ENCODE measurements around the gene ST6GALNAC2.
A peak's percentile ranks its signal among the peaks of the same experiment; 100 is the strongest.

Gene ST6GALNAC2

DNA sequence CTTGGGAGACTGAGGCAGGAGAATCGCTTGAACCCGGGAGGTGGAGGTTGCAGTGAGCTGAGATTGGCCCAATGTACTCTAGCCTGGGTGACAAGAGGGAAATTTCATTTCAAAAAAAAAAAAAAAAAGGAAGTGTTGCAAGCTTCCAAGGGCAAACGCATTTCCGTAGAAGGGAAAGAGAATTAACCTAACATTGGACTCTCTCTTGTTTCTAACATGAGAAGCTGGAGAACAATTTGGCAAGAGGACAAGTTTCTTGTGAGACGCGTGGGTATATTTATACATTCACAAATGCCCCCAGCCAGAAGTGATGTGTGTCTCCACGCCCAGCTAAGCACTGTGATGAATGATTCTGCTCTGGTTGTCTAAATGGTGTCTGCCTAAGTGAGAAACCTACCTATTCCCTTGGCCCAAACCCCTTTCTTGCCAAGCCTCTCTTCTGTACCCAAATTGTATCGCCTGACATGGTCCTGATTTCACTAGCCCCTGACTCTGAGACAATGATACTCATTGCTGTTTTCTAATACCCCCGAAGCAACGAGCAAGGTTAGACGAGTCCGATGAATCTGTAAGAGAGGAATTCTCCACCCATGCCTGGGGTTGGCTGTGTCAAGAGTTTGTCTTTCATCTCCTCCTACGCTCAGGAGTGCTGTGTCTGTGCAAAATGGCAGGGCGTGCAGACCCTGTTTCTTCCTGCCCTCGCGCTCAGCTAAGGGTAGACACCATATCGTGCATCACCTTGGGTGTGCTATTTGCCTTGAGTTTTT lies 14.2 kb upstream of the ST6GALNAC2 start:
- DNase-seq (ENCODE audit: low spot score), result no peak

DNA sequence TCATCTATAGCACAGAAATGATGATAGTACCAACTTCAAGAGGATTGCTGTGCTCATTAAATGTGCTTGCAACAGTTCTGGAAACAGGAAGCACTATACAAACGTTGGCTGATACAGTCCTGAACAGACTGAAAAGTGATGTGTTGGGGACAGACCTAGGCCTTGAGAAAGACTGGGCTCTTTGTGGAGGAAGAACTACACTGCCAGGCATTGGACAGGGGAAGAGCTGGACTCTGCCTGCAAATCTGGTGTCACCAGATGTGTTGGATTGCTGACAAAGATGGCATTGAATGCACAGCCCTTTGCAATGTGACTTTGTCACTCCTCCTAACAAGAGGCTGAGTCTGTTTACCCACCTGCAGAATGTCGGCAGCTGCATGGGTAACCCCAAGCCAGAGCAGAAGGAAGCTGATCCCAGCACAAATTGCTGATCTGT lies 12.4 kb upstream of the ST6GALNAC2 start:
- DNase-seq (ENCODE audit: low spot score), result peak; percentile 94

DNA sequence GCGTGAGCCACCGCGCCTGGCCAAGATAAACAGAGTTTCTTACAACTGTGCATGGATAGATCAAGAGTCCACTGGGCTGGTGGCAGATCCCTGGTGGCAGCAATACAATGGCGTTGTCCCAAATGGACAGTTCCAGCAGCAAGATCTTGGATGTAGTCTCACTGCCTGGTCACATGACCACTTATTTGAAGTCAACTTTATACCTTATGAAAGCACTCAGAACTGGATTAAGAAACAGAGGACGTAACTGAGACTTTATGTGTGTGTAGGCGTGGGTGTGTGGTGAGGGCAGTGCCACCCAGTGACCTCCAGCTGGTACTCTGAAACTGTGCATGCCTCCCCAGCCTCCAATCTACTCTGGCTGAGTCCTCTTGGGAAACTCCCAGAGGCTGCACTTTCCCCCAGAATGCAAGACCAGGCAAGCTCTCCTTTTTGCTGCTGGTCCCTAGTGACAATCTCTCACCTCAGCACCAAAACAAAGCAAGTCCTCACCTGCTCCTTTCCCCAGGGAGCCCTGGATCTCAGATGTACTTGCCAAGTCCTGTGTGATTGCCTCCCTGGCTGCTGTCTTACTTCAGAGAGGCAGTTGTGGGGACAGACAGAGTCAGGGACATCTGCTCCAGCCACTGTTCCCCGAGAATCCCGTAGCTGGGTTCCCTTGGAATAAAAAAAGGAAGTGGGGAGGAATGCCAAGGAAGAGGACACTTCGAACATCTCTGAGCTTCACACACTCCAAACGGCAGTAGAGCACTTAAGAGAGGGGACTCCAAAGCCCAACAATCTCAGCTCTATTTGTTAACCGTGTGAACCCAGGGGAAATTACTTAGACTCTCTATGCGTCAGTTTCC lies 11.7 kb upstream of the ST6GALNAC2 start:
- no peak for DNase-seq (ENCODE audit: low spot score)

DNA sequence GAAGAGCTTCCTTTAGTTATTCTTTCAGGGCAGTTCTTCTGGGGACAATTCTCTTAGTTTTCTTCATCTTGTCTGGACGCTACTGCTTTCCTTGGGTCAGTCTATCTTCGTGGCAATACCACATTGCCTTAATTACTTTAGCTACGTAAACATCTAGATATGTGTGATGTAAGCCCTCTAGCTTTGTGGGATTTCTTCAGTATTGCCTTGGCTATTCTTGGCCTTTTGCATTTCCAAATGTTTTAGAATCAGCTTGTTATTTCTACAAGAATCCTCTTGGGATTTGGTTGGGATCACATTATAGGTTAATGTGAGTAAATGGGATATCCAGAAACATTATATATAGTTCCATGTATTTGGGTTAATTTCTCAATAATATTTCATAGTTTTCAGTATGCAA lies 9.0 kb upstream of the ST6GALNAC2 start:
- no peak for DNase-seq (ENCODE audit: low spot score)

DNA sequence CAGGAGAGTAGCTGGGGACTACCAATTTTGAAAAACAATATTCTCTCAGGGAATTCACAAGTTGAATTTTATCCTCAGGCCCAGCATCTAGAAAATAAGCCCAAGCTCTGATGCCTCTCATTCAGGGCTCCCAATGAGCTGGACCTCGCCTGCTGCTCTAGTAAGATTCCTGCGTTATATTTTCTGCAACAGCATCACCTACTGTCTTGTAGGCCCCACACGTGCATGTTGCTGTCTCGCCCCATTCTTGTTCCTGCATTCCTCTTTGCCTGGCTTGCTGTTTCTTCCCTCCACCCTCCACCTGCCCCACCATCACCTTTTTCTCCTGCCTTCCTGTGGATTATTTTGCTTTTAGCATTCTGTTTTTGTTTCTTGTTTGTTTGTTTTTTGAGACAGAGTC lies 8.3 kb upstream of the ST6GALNAC2 start:
- DNase-seq (ENCODE audit: low spot score), result no peak

DNA sequence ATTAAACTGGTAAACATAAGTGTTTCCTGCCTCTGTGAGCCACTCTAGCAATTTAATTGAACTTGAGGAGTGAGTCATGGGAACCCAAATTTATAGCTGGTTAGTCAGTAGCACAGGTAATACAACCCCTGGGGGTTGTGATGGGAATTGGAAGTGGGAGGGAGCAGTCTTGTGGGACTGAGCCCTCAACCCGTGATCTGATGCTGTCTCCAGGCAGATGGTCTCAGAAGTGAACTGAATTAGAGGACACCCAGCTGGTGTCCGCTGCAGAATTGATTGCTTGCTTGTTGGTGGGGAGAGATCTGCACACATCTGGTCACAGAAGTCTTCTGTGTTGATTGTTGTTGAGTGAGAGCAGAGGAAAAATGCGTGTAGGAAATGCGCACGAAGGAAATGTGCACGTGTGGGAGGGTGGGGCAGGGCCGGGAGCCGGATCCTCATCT lies 7.7 kb upstream of the ST6GALNAC2 start:
- no peak for DNase-seq (ENCODE audit: low spot score)

DNA sequence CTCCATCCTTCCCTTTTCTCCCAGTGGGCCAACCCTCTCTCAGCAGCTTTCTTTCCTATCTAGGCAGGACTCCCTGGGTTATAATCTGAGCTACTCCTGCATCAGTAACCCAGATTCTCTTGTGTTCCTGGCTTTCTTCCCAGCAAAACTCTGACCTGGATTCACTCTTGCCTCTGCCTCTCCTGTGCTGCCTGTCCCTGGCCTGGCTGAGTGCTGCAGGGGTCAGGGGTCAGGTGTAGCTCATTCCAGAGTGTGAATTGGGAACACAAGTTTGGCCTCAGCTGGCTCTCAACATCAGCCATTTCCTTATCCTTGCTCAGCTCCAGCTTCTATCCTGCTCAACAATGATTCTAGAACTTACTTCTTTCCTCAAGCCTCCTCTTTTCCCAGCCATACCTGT lies 2.5 kb upstream of the ST6GALNAC2 start:
- no peak for DNase-seq (ENCODE audit: low spot score)

DNA sequence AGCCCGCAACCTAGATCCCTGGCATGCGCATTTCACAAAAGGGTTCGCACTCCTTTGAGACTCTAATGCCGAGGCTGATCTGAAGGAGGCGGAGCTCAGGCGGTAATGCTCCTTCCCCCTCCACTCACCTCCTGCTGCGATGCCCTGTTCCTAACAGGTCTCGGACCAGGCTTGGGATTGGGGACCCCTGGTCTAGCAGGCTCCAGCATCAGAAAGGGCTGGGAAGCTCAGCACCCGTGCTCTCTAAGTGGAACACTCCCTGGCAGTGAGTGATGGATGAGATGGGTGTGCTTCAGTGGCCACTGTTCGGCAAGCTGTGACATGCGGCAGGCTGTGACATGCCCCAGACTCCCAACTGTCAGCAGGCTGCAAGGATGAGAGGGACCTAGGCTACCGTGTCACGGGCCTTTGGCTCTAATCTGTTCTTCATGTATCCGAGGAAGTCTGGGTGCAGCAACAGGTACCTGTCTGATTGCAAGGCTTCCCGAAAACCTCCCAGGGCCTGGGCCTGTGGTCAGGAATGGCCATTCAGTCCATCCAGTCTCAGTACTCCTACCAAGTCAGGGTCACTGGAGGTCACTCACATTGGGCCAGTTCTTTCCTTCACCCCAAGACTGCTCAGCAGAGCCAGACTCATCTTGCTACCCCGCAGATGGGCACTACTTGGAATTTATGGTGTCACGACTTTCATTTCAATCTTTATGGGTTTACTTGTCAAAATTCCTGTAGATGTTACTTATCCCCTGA lies 1.3 kb upstream of the ST6GALNAC2 start:
- DNase-seq (ENCODE audit: low spot score), result no peak

DNA sequence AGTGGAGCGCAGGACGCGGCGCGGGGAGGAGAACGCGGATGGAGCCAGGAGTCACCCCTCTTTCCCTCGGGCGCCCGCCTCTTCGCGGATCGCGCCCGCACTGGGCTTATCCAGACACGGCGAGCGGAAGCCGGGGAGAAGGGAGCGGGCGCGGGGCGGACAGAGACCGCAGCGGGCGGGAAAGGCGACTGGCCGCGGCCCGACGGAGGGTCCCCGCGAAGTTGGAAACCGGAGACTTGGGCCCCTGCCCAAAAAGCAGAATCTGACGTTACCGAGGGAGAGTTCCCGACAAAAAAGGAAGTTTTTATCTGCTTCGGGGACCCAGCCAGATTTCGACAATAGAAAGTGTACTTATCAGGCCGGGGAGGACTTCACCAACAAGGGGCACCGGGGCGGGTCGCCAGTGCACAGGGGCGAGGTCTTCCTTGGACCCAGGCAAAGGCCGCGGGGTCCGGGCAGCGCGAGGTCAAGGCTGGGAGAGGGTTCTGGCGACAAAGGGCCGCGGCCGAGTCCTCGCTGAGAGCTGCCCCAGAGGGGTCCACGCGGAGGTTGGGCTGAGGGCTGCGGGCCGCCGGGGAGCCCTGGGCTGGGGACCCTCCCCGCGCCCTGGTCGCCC lies 519 bp downstream of the ST6GALNAC2 start:
- DNase-seq (ENCODE audit: low spot score), result no peak

DNA sequence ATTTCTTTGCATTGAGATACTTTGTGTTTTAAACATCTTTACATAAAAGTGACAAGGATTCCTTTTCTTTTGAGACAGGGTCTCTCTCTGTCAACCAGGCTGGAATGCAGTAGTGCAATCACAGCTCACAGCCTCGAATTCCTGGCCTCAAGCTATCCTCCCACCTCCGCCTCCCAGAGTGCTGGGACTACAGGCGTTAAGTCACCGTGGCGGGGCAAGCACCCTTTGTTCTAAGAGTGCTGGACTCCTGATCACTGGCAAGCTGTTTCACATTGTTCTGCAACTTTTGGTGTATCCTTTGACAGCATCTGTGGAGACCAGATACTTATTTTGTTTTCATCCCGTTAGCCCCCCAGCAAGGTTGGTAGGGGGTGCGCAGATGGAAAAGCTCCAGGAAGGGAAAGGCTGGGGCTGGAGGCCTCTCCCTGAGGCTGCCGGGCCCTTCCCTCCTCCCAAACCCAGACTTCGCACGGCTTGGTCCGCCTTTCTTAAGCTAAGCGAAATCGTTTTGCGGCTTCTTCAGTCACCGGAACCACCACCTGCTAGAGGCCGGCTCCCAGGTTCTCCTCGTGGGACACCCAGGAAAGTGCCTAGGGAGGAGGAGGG lies 1.1 kb downstream of the ST6GALNAC2 start:
- DNase-seq (ENCODE audit: low spot score), result no peak

DNA sequence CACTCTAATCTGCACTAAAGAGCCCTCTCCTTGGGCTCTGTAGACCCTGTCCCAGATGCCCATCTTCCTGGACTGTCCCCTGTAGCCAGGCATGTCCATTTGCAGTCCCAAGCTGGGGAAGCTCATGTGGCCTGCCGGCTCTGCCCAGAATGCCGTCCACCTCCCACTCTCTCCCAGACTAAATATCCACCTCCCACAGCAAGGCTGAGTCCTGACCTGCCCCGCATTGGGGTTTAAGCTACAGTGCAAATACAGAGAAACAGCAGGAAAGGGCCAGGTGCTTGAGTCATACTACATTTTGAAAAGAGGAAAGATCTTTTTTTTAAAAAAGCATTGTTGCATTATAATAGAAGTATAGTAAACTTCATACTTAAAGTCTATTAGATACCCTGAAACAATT lies 3.0 kb downstream of the ST6GALNAC2 start:
- no peak for DNase-seq (ENCODE audit: low spot score)

DNA sequence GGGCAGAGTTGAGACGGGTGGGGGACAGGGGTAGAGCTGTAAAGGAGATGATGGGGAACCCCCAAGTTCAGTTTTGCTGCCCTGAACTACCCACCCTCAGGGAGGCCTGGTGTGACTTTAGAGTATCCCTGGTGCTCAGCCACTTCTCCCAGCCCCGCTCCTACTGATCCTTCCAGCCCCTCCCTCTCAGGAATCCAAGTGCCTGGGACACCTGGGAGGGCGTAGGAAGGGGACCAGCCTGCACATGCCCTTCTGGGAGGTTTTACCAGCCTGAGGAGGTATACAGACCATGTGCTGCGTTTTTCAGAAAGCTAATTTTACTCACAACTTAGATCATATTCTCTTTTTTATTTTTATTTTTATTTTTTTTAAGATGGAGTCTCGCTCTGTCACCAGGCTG lies 4.1 kb downstream of the ST6GALNAC2 start:
- DNase-seq (ENCODE audit: low spot score), result no peak

DNA sequence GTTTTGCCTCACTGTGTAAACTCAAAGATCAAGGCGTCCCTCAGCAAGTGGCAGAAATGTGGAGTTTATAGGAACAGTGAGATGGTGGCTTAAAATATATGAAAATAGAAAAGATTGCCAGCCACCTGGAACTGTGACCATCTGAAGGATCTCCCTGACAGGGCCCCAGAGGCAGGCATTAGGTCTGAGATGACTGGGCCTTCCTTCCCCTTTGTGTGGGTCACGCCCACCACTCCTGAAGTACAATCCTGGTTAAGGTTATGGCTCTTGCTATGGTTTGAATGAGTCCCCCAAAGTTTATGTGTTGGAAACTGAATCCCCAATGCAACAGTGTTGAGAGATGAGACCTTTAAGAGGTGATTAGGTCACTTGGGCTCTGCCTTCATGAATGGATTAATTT lies 6.4 kb downstream of the ST6GALNAC2 start:
- DNase-seq (ENCODE audit: low spot score), result no peak

DNA sequence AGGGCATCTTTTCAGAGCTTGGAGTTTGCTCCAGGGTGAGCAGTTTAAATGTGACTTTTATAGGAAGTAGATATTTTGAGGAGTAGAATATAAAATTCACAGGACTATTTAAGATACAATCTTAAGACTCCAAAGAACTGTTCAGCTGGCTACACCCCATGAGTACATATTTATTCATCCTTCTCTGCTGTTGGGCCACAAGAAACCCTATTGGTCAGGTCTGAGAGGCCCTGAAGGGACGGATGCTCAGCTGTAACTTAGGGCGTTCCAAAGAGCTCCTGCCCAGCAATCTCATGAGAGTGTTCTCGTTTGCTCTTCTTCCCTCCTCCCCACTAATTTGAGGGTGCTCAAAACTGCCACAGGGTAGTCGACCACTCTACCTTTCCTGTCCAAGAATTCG lies 7.3 kb downstream of the ST6GALNAC2 start:
- DNase-seq (ENCODE audit: low spot score), result no peak

DNA sequence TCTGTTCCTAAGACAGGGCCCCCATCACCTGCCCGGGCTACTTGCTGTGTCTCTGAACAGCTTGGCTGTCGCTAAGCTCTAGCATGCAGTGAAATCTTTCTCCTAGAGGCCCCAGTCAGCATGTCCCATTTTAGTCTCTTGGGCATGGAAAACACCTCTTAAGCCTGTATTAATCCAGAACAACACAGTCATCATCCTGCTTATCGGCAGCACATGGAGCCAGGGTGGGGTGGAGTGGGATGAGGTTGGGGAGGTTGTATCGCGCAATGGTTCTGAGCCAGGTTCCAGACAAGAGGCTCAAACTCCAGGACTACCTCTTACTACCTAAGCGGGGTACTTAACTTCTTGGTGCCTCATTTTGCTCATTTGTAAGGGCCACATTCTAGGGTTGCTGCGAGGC lies 7.8 kb downstream of the ST6GALNAC2 start:
- no peak for DNase-seq (ENCODE audit: low spot score)

DNA sequence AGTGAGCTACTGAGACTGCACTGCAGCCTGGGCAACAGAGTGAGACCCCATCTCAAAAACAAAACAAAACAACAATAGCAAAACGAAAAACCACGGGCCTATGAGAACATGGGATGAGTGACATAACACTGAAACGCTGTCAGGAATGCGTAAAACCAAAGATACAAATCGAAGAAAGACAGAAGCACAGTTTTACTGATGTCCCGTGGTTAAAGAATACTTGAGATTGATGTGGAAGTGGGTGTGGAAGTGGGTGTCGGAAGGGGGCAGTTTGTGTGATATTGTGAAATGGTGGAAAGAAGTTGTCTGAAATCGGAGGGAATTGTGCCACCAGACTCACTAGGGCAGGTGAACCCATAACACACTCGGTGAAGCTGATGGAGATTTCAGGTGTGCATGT lies 9.5 kb downstream of the ST6GALNAC2 start:
- no peak for DNase-seq (ENCODE audit: low spot score)

DNA sequence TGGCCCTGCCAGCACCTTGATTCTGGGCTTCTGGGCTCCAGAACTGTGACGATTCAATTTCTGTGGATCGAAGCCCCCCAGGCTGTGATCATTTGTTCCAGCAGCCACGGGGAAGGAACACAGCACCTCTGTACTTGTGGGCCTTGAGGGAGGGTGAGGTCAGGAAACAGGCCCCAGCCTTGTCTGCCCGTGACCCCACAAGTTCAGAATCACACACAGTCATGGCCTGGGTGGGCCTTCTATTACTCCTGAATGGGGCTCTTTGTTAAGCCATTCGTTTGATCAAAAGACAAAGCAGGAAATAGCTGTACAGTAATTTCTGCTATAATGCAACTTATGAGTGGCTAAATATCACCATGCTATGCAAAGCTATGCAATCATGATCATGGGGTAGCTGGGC lies 10.1 kb downstream of the ST6GALNAC2 start:
- DNase-seq (ENCODE audit: low spot score), result no peak

DNA sequence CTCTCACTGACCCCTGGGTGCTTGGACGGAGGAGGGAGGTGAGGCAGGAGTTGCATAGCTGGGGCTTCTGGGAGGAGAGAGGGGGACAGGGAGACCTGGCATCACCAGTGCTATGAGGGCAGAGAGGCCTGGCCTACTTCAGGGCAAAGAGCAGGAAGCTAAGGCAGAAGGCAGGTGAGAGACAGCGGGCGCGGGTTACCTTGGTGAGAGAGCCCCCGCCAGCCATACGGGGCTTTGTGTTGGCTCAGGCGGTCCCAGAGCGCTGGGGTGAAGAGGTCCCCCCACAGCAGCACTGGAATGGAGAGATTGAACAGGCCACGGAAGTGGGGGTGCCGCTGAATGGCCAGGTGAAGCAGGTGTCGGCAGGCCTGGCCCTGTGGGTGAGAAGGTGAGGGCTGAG lies 11.5 kb downstream of the ST6GALNAC2 start:
- no peak for DNase-seq (ENCODE audit: low spot score)

DNA sequence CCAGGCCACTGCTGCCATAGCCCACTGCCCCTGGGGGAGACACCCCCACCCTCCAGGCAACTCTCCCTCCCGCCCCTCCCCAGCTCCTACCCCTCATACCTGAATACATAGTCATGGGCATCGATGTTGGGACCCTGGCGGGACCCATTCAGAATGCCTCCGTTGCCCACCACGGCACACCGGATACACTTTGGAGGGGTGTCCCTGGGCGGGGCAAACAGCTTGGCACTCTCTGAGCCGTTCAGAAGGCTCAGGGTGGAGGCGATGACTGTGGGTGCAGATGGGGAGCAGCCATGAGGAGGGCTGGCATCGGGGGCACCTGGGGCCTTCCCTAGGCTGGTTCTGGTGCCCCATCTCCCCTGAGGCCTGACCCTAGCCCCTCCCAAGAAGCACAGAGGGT lies 12.6 kb downstream of the ST6GALNAC2 start:
- DNase-seq (ENCODE audit: low spot score), result no peak

DNA sequence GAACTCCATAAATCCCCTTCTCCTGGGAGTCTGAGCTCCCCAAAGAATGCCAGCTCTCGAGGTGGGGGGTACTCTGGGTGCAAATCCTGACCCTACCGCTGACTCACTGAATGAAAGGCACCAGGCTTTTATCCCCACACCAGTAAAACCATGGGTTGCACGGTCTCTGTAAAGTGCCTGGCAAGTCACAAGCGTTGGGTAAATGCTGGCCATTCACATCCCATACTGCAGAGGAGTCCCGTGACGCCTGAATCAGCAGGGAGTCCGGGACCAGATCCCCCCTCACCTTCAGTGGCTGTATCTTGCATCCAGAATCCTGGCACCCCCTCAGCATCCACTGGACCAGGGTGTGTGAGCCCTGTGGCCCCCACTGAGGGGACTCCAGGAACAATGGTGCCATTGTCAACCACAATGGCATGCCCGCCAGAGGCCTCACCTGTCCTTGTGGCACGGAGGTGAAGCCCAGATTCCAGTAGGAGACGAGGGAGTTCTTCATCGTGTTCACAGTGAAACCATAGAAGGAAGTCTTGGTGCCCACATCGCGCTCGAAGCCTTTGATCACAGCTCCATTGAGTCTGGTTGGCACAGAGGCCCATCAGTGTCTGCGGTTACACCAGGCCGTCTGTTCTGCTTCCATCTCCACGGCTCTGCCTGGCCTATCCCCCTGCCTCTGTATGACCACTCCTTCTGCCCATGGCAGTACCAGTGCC lies 13.3 kb downstream of the ST6GALNAC2 start:
- DNase-seq (ENCODE audit: low spot score), result no peak

DNA sequence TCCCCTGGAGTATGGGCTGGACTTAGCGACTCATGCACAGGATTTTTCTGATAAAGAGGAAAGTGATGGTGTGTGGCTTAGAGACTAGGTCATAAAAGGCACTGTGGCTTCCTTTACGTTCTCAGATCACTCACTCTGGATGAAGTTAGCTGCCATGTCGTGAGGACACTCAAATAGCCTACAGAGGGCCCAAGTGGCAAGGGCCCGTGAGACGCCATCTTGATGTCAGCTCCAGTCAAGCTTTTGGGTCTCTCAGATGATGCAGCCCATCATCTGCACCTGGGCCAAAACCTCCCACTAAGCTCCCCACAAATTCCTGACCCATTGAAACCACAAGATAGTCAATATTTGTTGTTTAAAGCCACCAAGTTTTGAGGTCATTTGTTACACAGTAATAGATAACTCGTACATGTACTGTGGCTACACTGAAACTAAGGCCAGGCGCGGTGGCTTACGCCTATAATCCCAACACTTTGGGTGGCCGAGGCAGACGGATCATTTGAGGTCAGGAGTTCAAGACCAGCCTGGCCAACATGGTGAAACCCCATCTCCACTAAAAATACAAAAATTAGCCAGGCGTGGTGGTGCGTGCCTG lies 14.7 kb downstream of the ST6GALNAC2 start:
- DNase-seq (ENCODE audit: low spot score), result no peak
